ENCODE measurements around the gene SUCO.
"Not testable (repeated sequence)": the region's sequence is repeated elsewhere in the genome, so short reads cannot be mapped to it uniquely, and the experiment has no call there.

GRCh38 chr1:172596782-172597181, 63.8 kb downstream of the SUCO start:
- TF ChIP-seq, protein P1, sequence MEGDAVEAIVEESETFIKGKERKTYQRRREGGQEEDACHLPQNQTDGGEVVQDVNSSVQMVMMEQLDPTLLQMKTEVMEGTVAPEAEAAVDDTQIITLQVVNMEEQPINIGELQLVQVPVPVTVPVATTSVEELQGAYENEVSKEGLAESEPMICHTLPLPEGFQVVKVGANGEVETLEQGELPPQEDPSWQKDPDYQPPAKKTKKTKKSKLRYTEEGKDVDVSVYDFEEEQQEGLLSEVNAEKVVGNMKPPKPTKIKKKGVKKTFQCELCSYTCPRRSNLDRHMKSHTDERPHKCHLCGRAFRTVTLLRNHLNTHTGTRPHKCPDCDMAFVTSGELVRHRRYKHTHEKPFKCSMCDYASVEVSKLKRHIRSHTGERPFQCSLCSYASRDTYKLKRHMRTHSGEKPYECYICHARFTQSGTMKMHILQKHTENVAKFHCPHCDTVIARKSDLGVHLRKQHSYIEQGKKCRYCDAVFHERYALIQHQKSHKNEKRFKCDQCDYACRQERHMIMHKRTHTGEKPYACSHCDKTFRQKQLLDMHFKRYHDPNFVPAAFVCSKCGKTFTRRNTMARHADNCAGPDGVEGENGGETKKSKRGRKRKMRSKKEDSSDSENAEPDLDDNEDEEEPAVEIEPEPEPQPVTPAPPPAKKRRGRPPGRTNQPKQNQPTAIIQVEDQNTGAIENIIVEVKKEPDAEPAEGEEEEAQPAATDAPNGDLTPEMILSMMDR (optimal IDR thresholded peaks at IDR 0.05 in 1 of 3, IDR thresholded peaks at IDR 0.05 in 1 of 3, conservative IDR thresholded peaks at IDR 0.05 in 1 of 3; ENCODE audit: extremely low read depth in 1 of 3, insufficient read depth in 2 of 3, low read length in 3 of 3): not testable (repeated sequence)
- not testable (repeated sequence) for TF ChIP-seq EZH2 (IDR thresholded peaks at IDR 0.05; ENCODE audit: low read length)

Measured in keratinocyte (primary cell).